Dermis microvascular lymphatic vessel endothelial cell (primary cell): ENCODE results near the gene AFTPH. TPM values are rescaled to one million over a fixed set of nuclear protein-coding genes. Genes with fewer than 3 reads are reported as not detected.
"Not testable (repeated sequence)": the region's sequence is repeated elsewhere in the genome, so short reads cannot be mapped to it uniquely, and the experiment has no call there.

ENCODE experiments used
- DNase-seq, 2 donors: peaks; one replicate each; pipeline versions ENCODE4 v3.0.0 to v3.0.0-alpha.2; 2010; ENCODE audit warnings: low read depth in 2 of 2
- total RNA-seq: library from RNA; depleted of rRNA; stranded (reverse); fragments of >200 nt; gene quantifications from 2 replicates; pipeline ENCODE4 v1.2.1, GENCODE V29; 2014

AFTPH gene
- total RNA-seq, 1 donor from 2014 or later, result 29.0 TPM

DNA sequence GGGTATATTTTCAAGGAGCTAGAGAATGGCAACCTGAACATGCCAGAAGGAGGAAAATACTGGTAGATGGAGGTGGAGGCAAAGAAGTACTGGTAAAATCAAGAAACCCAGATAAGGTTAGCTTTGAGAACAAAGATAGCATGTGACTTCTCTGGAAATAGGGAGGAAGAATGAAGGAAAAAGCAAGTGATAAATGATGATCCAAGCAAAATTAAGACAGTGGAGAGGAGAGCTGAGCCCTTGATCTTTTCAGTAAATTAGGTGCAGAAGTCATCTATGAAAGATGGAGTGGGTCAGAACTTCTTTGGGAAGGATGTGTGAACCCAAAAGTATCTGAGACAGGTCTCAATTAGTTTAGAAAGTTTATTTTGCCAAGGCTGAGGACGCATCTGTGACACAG, 25.7 kb upstream of the AFTPH start:
- DNase-seq, result no peak

DNA sequence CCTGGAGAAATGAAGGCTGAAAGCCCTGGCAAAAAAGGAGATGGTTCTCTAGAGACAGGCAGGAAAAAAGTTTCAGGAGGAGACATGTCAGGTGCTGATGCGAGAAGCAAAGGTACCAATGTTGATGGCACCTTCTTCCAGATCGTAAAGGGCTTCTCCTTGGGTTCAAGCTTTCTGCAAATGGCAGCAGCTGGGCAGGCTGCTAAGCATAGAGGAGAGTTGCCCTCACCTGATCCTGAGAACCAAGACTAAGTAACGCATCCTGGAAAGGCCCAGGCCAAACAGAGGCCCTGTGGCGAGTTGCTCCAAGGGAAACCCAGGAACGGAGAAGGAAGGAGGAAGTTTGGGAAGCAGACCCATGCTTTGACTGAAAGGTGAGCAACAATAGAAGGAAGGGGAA, 23.6 kb upstream of the AFTPH start:
- DNase-seq, result no peak

DNA sequence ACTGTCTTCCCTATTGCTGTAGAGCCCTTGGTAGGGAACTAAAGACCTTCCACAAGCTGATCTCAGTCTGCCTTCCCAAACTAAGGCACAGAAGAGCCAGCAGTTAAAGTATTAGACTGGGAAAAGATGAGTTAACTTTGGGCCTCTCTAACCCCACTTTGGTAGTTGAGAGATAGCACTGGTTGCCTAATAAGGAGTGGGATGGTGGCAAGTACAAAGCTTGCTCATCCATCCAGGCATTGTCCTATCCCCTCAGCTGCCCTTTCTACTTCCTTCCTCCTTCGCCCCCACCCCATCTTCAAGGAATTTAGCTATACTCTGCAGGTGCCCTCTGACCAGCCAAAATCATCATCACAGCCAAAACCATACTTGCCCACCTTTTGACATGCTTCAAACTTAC, 22.2 kb upstream of the AFTPH start:
- DNase-seq, result no peak

DNA sequence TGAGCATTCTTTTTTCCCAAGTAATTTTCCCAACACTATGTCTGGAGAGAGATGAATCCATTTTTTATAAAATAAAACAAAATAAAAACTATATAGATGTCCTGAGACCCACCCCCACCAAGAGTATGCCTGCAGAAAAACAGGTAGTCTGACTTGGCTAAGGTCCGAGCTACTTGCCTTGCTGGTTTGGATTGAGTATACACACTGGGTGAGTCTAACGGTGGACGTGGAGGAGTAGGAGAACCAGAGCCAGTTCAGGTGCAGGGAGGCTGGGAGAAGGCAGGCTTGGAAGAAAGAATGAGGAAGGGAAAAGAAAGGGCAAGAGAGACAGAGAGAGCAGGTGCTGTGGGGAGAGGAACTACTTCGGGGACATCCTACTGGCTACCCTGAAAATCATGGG, 21.3 kb upstream of the AFTPH start:
- no peak for DNase-seq

DNA sequence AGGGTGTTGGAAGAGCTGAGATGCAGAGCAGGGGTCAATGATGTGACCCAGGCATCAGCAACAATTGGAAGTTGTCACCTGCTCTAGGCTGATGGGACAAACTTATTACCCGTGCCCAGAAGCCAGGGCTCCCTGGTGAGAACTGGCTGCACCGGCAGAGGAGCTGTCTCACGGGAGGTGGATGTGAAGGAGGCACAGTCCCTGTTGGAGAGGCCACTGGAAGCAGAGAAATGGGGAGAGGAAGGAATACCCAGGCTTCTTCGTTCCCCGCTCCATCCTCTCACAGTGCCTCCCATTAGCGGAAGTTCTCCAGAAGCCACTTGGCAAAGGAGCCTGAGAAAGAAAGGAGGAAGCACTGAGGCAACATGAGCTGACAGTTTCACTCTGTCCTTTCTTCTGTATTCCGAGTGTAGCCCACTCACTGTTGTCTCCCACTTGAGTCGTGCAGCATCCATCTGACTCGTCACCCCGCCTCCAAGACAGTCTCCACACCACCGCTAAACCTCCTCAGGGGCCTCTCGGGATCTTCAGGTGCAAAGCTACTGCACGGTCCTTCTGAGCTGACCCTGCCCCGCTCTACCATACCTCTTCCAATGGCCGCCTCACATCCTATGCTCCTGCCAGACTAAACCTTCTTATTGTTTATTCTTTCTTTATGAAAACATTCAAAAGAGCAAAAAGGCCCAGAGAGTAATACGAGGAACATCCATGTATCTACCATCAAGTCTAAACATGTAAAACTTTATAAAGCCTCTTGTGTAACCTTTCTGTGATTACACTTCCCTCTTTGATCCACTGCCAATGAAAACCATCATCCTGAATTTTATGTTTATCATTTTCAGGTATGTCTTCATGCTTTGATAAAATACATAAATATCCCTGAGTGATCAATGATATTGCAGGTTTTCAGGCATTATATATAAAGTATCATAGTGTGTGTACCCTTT, 19.1 kb upstream of the AFTPH start:
- no peak for DNase-seq

DNA sequence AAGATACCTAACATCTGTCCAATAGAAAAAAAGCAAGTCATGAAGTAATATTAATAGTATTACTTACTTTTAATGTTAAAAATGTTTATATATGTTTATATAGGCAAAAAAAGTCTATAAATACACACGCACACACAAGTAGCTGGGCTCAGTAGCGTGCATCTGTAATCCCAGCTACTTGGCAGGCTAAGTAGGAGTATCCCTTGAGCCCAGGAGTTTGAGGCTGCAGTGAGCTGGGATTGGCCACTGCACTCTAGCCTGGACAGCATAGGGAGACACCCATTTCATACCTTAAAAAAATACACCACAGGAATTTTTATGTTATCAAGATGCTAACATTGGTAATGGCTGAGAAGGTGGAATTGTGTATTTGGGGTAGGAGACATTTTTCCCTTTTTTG, 17.4 kb upstream of the AFTPH start:
- DNase-seq, result no peak

DNA sequence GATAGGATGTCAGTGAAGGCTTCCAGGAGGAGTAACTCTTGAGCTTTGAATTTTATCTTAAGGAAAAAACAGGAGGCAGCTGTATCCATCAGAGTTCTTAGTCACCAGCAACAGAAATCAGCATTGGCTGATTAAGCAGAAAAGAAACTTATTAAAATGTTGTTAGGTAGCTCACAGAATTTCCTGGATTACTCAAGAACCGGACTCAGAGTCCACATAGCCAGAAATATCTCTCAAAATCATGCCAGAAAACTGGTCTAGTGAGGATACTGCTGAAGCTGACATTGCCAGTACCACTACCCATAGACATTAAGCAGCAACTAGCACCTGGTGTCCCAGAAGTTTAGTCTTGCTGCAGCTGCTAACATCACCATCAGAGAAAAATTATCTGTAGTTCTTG, 10.1 kb upstream of the AFTPH start:
- no peak for DNase-seq

DNA sequence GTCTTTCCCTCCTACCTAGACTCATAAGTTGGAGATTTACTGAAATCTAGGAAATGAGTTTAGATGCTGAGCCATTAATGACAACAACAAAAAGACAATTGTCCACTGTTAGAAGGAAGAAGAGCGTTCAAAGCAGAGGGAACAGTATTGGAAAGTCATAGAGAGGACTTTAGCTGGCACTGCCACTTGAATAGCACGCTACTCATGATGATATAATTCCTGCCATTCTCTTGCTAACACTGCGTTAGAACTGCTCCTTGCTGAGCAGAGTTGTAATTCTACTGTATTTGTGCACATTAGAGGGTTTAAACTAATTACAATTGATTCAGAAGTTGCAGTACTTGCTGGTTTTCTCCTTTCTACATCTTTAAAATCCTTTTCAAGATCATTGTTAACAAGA, 9.0 kb upstream of the AFTPH start:
- no peak for DNase-seq

DNA sequence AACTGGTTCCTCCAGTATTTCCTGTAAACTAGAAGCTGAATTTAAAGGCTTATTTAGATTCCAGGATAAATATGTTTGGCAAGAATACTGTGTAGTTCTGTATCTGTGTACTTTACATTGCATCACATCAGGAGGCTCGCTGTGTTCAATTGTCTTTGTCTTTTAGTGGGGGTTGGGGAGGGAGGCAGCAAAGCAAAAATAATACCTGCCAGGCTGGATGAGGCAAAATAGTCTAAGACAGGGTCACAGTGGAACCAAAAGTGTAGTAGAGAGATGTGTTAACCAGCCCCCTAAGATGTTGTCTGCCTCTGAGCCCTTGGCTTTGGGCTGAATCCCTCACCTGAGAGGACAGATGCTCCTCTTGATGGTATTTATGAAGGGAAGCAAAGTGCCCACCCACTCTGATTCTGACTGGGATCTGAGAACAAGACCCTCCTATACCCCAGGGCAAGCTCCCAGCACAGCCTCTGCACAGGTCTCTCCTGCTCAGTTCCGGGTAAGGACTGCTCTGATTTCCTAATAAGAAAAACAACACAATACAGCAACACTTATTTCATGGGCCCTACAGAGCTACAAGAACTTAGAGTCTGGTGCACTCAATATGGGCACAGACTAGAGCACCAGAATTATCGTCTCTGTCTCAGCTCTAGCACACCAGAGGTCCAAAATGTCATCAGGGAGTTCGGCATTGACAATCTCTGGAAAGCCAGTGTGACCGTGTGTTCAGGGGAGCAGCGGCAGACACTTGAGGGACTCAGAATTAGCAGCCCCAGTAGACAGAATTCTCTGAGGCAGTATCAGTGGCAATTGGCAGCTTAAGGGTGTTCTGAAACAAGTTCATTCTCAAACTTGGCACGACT, 7.2 kb upstream of the AFTPH start:
- DNase-seq, result no peak

DNA sequence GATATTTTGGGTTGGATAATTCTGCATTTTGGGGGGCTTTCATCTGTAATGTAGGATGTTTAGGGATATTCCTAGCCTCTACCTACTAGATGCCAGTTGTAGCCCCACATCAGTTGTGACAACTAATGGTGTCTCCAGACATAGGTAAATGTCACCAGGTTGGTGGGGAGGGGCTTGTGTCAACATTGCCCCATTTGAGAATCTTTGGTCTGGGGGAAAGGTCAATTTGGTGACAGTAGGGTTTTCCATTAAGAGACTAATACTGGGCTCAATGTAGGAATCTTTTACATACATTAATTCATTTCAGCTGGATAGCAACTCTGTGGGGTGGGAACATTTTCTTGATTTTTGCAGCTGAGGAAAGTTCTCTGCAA, 6.6 kb upstream of the AFTPH start:
- DNase-seq, result no peak

DNA sequence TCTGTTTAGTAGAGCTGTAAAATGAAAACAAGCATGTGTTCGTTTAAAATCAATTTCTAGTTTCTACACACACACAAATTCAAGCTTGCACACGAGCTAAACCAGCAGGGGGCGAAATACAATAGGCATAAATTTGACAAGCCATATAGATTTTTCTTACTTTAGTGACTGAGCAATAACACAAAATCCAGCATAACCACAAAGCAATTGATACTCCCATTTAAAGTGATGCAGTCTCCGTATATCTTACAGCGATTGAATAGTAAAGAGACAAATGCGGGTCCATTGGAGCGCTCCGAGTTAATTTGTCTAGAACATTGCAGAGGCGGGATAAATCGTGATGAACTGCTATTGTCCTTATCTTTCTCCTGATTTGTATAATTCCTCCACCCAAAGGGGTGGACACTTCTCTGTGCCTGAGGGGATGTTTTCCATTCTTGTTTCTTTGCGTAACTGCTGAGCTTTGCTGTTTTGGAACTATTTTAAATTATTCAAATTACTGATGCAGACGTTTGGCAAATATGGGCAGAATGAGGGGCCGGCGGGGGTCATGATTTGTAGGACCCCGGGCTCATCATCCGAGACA, 1.2 kb upstream of the AFTPH start:
- DNase-seq, result peak; percentile 85 to 87

DNA sequence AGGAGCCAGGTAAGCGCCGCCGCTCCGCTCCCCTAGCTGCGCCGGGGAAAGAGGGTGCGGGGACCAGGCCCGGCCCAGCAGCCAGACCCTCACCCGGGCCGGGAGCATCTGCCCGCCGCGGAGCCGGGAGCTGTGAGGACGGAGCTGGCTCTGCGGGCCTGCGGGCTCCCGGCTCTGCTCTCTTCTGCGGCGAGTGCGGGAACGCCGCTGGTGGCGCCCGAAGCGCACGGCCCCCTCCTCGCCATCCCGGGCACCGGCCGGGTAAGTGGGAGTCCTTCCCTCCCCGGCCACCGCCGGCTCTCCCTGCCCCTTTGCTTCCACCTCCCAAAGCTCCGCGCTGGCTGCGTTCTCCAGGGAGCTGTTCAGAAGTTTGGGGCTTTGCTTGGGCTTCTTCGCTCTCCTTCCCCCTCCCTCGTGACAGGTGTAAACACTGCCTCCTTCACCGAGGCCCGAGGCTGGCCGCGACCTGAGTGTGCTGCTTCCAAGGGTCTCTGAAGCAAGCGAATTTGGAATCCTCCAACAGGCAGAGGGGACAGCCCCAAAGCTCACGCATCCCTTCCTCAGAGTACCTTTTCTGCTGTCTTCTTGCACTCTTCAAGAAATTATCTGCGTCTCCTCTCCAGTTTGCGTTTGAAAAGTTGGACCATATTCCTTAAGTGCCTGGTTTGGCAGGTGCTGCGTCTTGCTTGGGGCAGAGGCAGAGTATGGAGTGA, 632 bp downstream of the AFTPH start:
- no peak for DNase-seq

DNA sequence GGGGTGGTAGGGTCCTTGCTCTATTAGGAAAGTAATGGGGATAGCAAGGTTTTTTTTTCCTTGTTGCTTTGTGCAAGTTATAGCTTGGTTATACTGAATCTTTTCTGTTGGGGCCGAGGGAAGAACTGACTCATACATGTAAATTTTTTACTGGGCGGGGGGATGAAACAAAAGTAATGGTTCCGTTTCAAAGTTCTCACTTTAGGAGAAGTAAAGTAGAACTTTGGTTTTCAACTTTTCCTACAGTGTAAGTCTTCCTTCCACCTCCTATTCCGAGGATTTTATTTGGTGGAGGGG, 1.1 kb downstream of the AFTPH start:
- peak; percentile 27 to 60 for DNase-seq

DNA sequence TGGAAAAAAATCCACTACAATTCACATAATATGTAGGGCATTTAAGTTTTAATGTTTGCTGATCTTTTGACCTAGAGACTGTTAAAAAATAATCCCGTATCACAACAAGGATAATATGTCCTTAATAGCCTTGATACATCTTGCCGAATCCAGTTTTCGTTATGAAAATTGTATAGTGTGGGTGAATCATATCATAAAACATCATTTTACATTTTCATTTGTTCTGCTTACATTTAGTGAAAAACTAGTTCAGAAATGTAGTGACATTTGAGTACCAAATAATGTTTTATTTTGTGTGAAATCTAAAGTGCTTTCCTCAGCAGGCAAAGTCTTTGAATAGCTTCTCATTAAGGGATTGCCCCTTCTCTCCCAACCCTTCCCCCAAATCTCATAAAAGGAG, 1.9 kb downstream of the AFTPH start:
- no peak for DNase-seq

DNA sequence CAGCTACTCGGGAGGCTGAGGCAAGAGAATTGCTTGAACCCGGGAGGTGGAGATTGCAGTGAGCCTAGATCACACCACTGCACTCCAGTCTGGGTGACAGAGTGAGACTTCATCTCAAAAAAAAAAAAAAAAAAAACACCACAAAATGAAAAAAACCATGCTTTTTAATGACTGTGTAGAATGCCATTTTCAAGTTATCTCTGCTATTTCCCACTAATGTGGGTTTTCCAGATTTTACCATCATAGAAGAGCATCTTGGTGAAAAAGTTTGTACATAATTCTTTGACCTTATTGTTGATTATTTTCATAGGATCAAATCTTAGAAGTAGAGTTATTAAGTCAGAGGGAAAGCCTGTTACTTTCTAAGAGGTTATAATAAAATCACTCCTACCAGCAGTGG, 6.8 kb downstream of the AFTPH start:
- not testable (repeated sequence) for DNase-seq

DNA sequence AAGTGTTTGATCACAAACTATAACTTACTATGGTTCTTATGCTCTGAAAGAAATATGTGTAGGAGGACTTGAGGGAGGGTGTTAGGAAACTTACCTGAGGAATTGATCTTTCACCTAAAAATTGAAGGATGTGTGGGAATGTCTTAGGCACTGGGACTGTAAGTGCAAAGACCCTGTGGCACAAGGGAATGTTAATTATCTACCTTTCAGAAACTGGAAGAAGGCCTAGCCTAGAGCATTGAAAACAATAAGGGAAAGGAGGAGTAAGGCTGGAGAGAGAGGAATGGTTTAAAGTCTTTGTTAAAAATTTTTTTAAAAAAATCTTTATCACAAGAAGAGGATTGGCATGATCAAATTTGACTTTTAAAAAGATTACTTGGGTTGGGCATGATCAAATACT, 7.9 kb downstream of the AFTPH start:
- no peak for DNase-seq

DNA sequence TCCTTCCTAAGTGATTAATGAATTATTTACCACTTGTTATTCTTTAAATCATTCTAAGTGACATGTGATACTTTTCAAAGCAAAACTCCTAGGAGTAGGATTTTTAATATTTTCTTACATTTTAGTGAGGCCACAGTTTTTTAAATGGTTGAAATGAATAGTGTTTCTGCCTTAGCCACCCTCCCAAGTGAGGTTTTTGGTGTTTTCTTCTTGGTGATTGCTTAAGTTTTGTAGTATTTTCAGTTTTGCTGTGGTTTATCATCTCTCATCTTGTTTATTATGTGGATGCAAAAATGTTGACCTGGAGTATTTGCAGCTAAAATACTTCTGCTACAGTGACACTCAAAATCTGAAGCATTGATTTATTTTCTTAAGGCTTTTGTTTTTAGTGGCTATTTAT, 9.8 kb downstream of the AFTPH start:
- DNase-seq, result no peak

DNA sequence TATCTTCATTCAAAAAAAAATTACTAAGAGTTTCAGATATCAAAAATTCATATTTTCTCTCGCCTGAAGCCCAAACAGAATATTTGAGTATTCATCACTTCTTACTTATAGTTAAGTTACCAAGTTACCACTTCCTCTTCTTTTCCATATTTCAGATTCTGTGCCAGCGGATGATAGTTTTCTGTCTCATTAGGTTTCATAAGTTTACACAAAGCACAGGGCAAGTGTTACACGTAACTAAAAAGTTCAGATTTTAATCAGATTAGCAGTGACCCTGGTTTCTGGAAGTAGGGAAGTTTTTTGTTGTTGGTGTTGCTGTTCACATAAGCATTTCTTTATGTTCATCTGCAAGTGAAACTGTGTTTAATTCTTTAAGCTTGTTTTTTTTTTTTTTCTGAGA, 10.2 kb downstream of the AFTPH start:
- no peak for DNase-seq

DNA sequence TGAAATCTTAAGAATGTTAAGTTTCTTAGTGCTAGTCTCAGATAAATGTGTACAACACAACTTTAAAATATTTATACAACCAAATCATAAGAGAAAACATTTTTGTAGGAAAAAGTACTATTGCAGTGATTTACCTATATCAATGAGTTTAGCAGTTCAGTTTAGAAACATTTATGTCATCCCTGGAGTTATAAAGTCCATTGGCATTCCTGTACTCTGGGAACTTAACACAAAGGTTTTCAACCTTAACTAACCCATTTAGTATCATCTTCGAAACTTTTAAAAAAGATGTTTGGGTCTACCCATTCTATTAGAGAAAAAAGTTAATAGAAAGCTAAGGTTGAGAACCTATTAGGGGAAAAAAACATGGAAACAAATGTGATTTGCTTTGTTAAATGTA, 10.9 kb downstream of the AFTPH start:
- no peak for DNase-seq

DNA sequence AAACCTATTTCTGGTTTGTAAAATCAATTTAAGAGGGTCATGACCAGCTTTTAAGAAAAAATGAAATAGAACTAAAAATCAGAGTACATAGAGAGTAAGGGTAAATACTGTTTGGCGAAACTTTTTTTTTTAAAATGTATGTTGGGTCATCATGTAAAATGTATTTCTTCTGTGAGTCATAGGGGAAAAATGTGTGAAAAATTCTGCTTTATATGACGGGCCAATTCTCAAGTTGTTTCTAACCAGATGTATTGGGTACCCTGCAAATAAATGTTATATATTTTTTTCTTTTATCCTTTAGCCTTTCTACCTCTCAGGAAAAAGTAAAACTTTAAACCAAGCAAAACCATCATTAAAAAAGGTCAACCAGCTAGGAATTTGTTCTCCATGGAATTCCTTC, 13.9 kb downstream of the AFTPH start:
- DNase-seq, result peak in 1 of 2 donors; percentile 12

DNA sequence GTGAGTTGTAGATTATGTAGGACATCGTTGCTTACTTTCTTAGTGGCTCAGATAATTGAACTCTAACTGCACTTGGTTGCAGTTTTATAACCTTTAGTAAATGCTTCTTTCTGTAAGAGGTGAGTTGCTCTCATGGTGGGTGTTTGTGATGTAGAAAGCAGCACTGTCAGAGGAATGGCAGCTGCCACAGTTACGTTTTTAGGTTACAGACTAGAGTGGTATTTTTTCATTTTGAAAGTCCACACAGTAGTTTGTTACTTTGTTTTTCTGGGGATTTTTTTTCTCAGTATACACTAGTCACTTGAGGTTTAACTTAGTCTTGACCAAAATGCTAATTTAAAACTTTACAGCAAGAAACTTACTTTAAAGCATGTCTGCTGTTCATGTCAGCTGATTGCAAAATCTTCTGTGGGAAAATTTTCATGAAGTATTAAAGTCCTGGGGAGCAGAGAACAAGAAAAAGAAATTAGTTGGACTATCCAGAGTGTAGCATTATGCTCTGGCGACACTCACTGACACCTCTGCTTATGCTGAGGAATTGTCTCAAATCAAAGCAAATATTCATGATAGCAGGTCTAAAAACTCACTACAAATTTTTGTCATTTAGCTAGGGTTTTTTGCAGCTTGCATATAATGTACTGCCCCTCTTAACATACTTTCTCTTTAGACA, 14.8 kb downstream of the AFTPH start:
- no peak for DNase-seq
